Measurements from ENCODE around the gene SH3GL1.

The SH3GL1 gene

GRCh38 chr19:4399812-4400134, 574 bp downstream of the SH3GL1 start:
- peaks cover 11% of the 10 kb centered on the region for H3K4me1 ChIP-seq
- peaks cover 31% of the 10 kb centered on the region for H3K36me3 ChIP-seq (replicated peaks)
- no peaks in the 10 kb centered on the region for H3K9me3 ChIP-seq
- DNase-seq (ENCODE audit: low spot score in 2 of 2) = peak; percentile 14 to 44
- in situ Hi-C loops (cut with MboI; ENCODE audit: low sequenced_read_pairs) = no loop called here
- H3K27me3 ChIP-seq (ENCODE audit: low read depth) = no peaks in the 10 kb centered on the region
- H3K4me3 ChIP-seq = peak overlapping the region; percentile 90

GRCh38 chr19:4396949-4397783, 3.2 kb downstream of the SH3GL1 start:
- DNase-seq (ENCODE audit: low spot score in 2 of 2) = no peak
- Histone ChIP-seq H3K27me3 (ENCODE audit: low read depth) (no peaks in the 10 kb centered on the region), H3K4me3 (no peak overlapping the region), H3K9me3 (no peaks in the 10 kb centered on the region), H3K4me1 (peaks cover 6% of the 10 kb centered on the region), H3K36me3 (replicated peaks) (peaks cover 27% of the 10 kb centered on the region)
- in situ Hi-C loops (cut with MboI; ENCODE audit: low sequenced_read_pairs) = no loop called here

GRCh38 chr19:4393947-4394590, 6.3 kb downstream of the SH3GL1 start:
- Histone ChIP-seq H3K36me3 (replicated peaks) (peaks cover 35% of the 10 kb centered on the region), H3K9me3 (no peaks in the 10 kb centered on the region), H3K27me3 (ENCODE audit: low read depth) (no peaks in the 10 kb centered on the region), H3K4me3 (no peak overlapping the region), H3K4me1 (no peaks in the 10 kb centered on the region; the same call in 1 of the 2 replicates)
- DNase-seq (ENCODE audit: low spot score in 2 of 2) = no peak
- in situ Hi-C loops (cut with MboI; ENCODE audit: low sequenced_read_pairs) = no loop called here

- Histone ChIP-seq H3K36me3 (replicated peaks) (peaks cover 25% of the 10 kb centered on the region), H3K9me3 (no peaks in the 10 kb centered on the region), H3K27me3 (ENCODE audit: low read depth) (no peaks in the 10 kb centered on the region), H3K4me3 (no peak overlapping the region), H3K4me1 (no peaks in the 10 kb centered on the region)
- no peak for DNase-seq (ENCODE audit: low spot score in 2 of 2)
- in situ Hi-C loops (cut with MboI; ENCODE audit: low sequenced_read_pairs) = no loop called here
Measured at GRCh38 chr19:4391701-4392483, 8.5 kb downstream of the SH3GL1 start.

GRCh38 chr19:4391306-4391693, 9.0 kb downstream of the SH3GL1 start:
- no peak for DNase-seq (ENCODE audit: low spot score in 2 of 2)
- in situ Hi-C loops (cut with MboI; ENCODE audit: low sequenced_read_pairs) = no loop called here
- Histone ChIP-seq H3K9me3 (no peaks in the 10 kb centered on the region), H3K4me3 (no peak overlapping the region), H3K4me1 (no peaks in the 10 kb centered on the region), H3K36me3 (replicated peaks) (peaks cover 25% of the 10 kb centered on the region), H3K27me3 (ENCODE audit: low read depth) (no peaks in the 10 kb centered on the region)

GRCh38 chr19:4390567-4391305, 9.6 kb downstream of the SH3GL1 start:
- H3K4me1 ChIP-seq = no peaks in the 10 kb centered on the region
- no peak for DNase-seq (ENCODE audit: low spot score in 2 of 2)
- peaks cover 21% of the 10 kb centered on the region for H3K36me3 ChIP-seq (replicated peaks)
- H3K9me3 ChIP-seq = no peaks in the 10 kb centered on the region
- no peaks in the 10 kb centered on the region for H3K27me3 ChIP-seq (ENCODE audit: low read depth)
- no peak overlapping the region for H3K4me3 ChIP-seq
- in situ Hi-C loops (cut with MboI; ENCODE audit: low sequenced_read_pairs) = no loop called here

- Histone ChIP-seq H3K27me3 (ENCODE audit: low read depth) (no peaks in the 10 kb centered on the region), H3K4me3 (no peak overlapping the region), H3K4me1 (no peaks in the 10 kb centered on the region), H3K36me3 (replicated peaks) (peaks cover 15% of the 10 kb centered on the region), H3K9me3 (no peaks in the 10 kb centered on the region)
- in situ Hi-C loops (cut with MboI; ENCODE audit: low sequenced_read_pairs) = no loop called here
- no peak for DNase-seq (ENCODE audit: low spot score in 2 of 2)
Measured at GRCh38 chr19:4390017-4390566, 10.3 kb downstream of the SH3GL1 start.

- no peak overlapping the region for H3K4me3 ChIP-seq
- in situ Hi-C loops (cut with MboI; ENCODE audit: low sequenced_read_pairs) = no loop called here
- H3K36me3 ChIP-seq (replicated peaks) = peaks cover 9% of the 10 kb centered on the region
- no peak for DNase-seq (ENCODE audit: low spot score in 2 of 2)
- no peaks in the 10 kb centered on the region for H3K4me1 ChIP-seq
- H3K9me3 ChIP-seq = no peaks in the 10 kb centered on the region
- no peaks in the 10 kb centered on the region for H3K27me3 ChIP-seq (ENCODE audit: low read depth)
Measured at GRCh38 chr19:4389511-4390016, 10.8 kb downstream of the SH3GL1 start.

GRCh38 chr19:4389064-4389375, 11.3 kb downstream of the SH3GL1 start:
- in situ Hi-C loops (cut with MboI; ENCODE audit: low sequenced_read_pairs) = no loop called here
- H3K36me3 ChIP-seq (replicated peaks) = peaks cover 8% of the 10 kb centered on the region
- H3K27me3 ChIP-seq (ENCODE audit: low read depth) = no peaks in the 10 kb centered on the region
- no peak overlapping the region for H3K4me3 ChIP-seq
- H3K9me3 ChIP-seq = no peaks in the 10 kb centered on the region
- DNase-seq (ENCODE audit: low spot score in 2 of 2) = no peak
- H3K4me1 ChIP-seq = no peaks in the 10 kb centered on the region

- no peaks in the 10 kb centered on the region for H3K4me1 ChIP-seq
Measured at GRCh38 chr19:4388337-4389063, 11.8 kb downstream of the SH3GL1 start.

GRCh38 chr19:4386041-4386782, 14.1 kb downstream of the SH3GL1 start:
- Histone ChIP-seq H3K4me1 (no peaks in the 10 kb centered on the region), H3K27me3 (ENCODE audit: low read depth) (no peaks in the 10 kb centered on the region), H3K4me3 (no peak overlapping the region), H3K36me3 (replicated peaks) (peaks cover 8% of the 10 kb centered on the region), H3K9me3 (no peaks in the 10 kb centered on the region)
- DNase-seq (ENCODE audit: low spot score in 2 of 2) = no peak
- in situ Hi-C loops (cut with MboI; ENCODE audit: low sequenced_read_pairs) = no loop called here

More at GRCh38 chr19:4388337-4389063, 11.8 kb downstream of the SH3GL1 start:
- Histone ChIP-seq H3K9me3 (no peaks in the 10 kb centered on the region), H3K36me3 (replicated peaks) (peaks cover 8% of the 10 kb centered on the region), H3K4me3 (no peak overlapping the region), H3K27me3 (ENCODE audit: low read depth) (no peaks in the 10 kb centered on the region)
- in situ Hi-C loops (cut with MboI; ENCODE audit: low sequenced_read_pairs) = no loop called here
- DNase-seq (ENCODE audit: low spot score in 2 of 2) = no peak

- no peak overlapping the region for H3K4me3 ChIP-seq
- no peaks in the 10 kb centered on the region for H3K27me3 ChIP-seq (ENCODE audit: low read depth)
- peaks cover 8% of the 10 kb centered on the region for H3K36me3 ChIP-seq (replicated peaks)
- no peaks in the 10 kb centered on the region for H3K4me1 ChIP-seq
- in situ Hi-C loops (cut with MboI; ENCODE audit: low sequenced_read_pairs) = no loop called here
- no peak for DNase-seq (ENCODE audit: low spot score in 2 of 2)
- H3K9me3 ChIP-seq = no peaks in the 10 kb centered on the region
Measured at GRCh38 chr19:4385291-4386040, 14.9 kb downstream of the SH3GL1 start.
